ENCODE data around the gene ERI3. TPM values are rescaled to one million over a fixed set of nuclear protein-coding genes. Genes with fewer than 3 reads are reported as not detected.

The ERI3 gene
- total and polyA plus RNA-seq, 2 of the 4 experiments (the other 2 are of a cell fraction): 56.6 to 70.9 TPM

DNA sequence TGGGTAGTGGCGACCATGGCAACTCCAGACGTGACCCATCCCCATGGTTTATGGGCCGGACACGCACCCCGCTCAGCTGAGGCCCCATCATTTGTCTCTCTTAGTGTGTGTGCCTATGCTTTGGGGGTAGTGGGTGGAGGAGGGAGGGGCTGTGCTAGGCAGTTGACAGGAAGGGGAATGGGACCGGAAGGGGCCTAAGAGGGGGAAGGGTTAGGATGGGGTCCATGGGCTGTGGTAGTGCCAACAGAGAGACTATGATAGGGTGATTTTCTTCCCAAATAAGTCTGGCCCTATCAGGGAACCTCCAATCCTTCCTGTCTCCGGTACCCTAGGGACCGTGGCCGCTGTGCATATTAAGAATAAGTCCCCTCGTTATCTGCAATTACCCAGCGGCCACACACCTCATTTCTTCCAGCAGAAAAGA, 131.9 kb downstream of the ERI3 start:
- WGBS, 2 experiments (ENCODE audit: extremely low coverage in 2 of 2, insufficient read length in 1 of 2): 87% methylated on average over 6 of the region's 11 CpGs; no CpG with 5 or more reads in 1 of the 2 experiments
- POLR2A ChIA-PET (ENCODE audit: unreplicated experiment): no interaction called here
- no peak overlapping the region for H3K23ac ChIP-seq (ENCODE audit: low read depth, low read length)
- no peak overlapping the region for H2AFZ ChIP-seq (replicated peaks; ENCODE audit: low read length, poor library complexity)
- H3K18ac ChIP-seq (ENCODE audit: low read depth, low read length): no peak overlapping the region
- no peak overlapping the region for H3K56ac ChIP-seq (ENCODE audit: extremely low read depth, insufficient read depth, low read length)
- H3K4me3 ChIP-seq (ENCODE audit: insufficient read depth, low read depth, low read length): no peak overlapping the region
- no peak overlapping the region for H2BK120ac ChIP-seq (ENCODE audit: low read depth, low read length)
- DNase-seq: no peak
- peaks cover 11% of the 10 kb centered on the region for H3K4me1 ChIP-seq (ENCODE audit: control insufficient read depth, insufficient read depth, low read length)
- no peak overlapping the region for H3K14ac ChIP-seq (replicated peaks; ENCODE audit: low read depth, low read length)
- H3K27me3 ChIP-seq (ENCODE audit: control insufficient read depth, insufficient read depth, low read length): no peaks in the 10 kb centered on the region
- no peak overlapping the region for H2BK15ac ChIP-seq (ENCODE audit: low read depth, low read length)
- no peak overlapping the region for H4K8ac ChIP-seq (ENCODE audit: low read depth in 2 of 2, low read length in 2 of 2)
- no peak overlapping the region for H2AK5ac ChIP-seq (ENCODE audit: low read depth, low read length)
- no peak overlapping the region for H4K91ac ChIP-seq (ENCODE audit: insufficient read depth, low read depth, low read length)
- no peaks in the 10 kb centered on the region for H3K9me3 ChIP-seq (ENCODE audit: control insufficient read depth, insufficient read depth, low read length)
- no peak overlapping the region for H2BK5ac ChIP-seq (ENCODE audit: low read depth, low read length, poor library complexity, severe bottlenecking)
- peaks cover 0 to 8% of the 10 kb centered on the region in 2 experiments; a peak in 2 of 4 replicates for H3K79me1 ChIP-seq (ENCODE audit: low read depth in 1 of 2, low read length in 2 of 2)
- peaks cover 12% of the 10 kb centered on the region for H4K20me1 ChIP-seq (ENCODE audit: insufficient read depth, low read length)
- intact Hi-C loops (cut with micrococcal nuclease): no loop called here
- no peak overlapping the region for H2AK9ac ChIP-seq (replicated peaks; ENCODE audit: low read depth, low read length, poor library complexity)
- peaks cover 40% of the 10 kb centered on the region for H3K36me3 ChIP-seq (ENCODE audit: control insufficient read depth, insufficient read depth, low read length)
- no peak overlapping the region for H3K4me2 ChIP-seq (ENCODE audit: low read depth, low read length)
- no peak overlapping the region for H3K9ac ChIP-seq (ENCODE audit: low read depth, low read length)
- dilution Hi-C loops (cut with HindIII; ENCODE audit: low sequenced_read_pairs, unreplicated experiment): no loop called here
- H3K4ac ChIP-seq (ENCODE audit: low read depth, low read length): no peak overlapping the region
- CTCF ChIA-PET: no interaction called here
- H4K5ac ChIP-seq (ENCODE audit: low read depth, low read length): no peak overlapping the region
- in situ Hi-C loops (cut with MboI; ENCODE audit: low sequenced_read_pairs): no loop called here
- H3K27ac ChIP-seq (ENCODE audit: insufficient read depth, low read length): no peak overlapping the region
- peaks cover 13% of the 10 kb centered on the region for H3K9me1 ChIP-seq (ENCODE audit: insufficient read depth, low read length)
- ATAC-seq (ENCODE audit: low read depth): no peak
- TF ChIP-seq POLR2A (IDR thresholded peaks at IDR 0.05; ENCODE audit: low read depth, low read length): no peak
- TF ChIP-seq RFX5 (IDR thresholded peaks at IDR 0.05; ENCODE audit: low read depth, low read length): no peak
- TF ChIP-seq MAZ (IDR thresholded peaks at IDR 0.05; ENCODE audit: borderline replicate concordance, low read depth, low read length): no peak
- TF ChIP-seq BHLHE40 (IDR thresholded peaks at IDR 0.05; ENCODE audit: low read depth, low read length): no peak
- TF ChIP-seq FOS (IDR thresholded peaks at IDR 0.05; ENCODE audit: low read depth, low read length): no peak
- TF ChIP-seq, protein P1, sequence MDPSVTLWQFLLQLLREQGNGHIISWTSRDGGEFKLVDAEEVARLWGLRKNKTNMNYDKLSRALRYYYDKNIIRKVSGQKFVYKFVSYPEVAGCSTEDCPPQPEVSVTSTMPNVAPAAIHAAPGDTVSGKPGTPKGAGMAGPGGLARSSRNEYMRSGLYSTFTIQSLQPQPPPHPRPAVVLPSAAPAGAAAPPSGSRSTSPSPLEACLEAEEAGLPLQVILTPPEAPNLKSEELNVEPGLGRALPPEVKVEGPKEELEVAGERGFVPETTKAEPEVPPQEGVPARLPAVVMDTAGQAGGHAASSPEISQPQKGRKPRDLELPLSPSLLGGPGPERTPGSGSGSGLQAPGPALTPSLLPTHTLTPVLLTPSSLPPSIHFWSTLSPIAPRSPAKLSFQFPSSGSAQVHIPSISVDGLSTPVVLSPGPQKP (IDR thresholded peaks at IDR 0.05; ENCODE audit: borderline replicate concordance, low read depth, low read length): no peak
- no peak for TF ChIP-seq CTCF (conservative IDR thresholded peaks at IDR 0.05; ENCODE audit: low read depth, low read length)
- TF ChIP-seq RCOR1 (IDR thresholded peaks at IDR 0.05; ENCODE audit: insufficient replicate concordance, low read length): no peak
- no peak for TF ChIP-seq USF2 (IDR thresholded peaks at IDR 0.05; ENCODE audit: low read depth, low read length)
- no peak overlapping the region for H2BK20ac ChIP-seq (ENCODE audit: low read depth, low read length)
- no TSS peak for BruUV-seq (replicated peaks)

All from IMR-90 (cell line).